ENCODE results near the gene STIM2. TPM values are rescaled to one million over a fixed set of nuclear protein-coding genes. Genes with fewer than 3 reads are reported as not detected.

The STIM2 gene
- total RNA-seq, 1 experiment from 2014 or later: 15.5 TPM

DNA sequence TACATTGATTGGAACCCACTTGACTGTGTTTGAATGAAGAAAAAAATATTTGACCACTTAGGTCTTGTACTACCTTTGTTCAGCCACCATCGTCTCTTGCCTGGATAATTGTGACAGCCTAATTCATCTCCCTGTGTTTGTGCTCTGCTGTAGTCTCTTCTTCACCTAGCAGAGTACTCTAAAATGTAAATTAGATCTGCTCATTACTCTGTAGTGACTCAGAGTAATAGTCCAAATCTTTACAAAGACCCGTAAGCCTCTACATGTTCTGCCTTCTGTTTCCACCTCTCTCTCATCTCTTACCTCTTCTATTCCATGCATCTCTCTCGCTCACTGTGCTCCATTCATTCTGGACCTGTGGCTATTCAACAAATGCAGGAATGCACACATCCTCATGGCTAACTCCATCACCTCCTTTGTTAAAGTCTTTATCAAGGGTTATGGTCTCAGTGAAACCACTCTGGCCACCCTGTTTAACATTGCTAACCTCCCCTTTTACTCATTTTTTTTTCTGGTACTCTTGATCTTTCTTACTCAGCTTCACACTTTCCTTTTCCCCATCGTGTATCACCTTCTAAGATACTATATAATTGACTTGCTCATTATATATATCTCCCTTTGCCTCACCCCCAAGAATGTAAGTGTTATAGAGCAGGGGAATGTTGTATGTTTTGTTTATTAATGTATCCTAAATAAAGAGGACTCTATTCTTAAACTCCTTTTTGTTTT, 98.4 kb downstream of the STIM2 start:
- POLR2A ChIA-PET (ENCODE audit: unreplicated experiment): interaction anchor here (0.7 kb wide), 1 partner anchor 225 kb away, joined by 3 read pairs; no protein-coding TSS in a partner anchor
- Histone ChIP-seq H3K9ac (ENCODE audit: low read length) (no peak overlapping the region), H3K27me3 (ENCODE audit: low read length) (no peaks in the 10 kb centered on the region), H3K36me3 (ENCODE audit: low read depth, low read length) (no peaks in the 10 kb centered on the region), H3K4me3 (ENCODE audit: low read length) (no peak overlapping the region), H3K4me2 (ENCODE audit: low read length) (no peak overlapping the region), H3F3A (ENCODE audit: low read length, unreplicated experiment) (no peaks in the 10 kb centered on the region), H3K9me3 (ENCODE audit: low read length) (no peaks in the 10 kb centered on the region), H3K27ac (ENCODE audit: low read length) (no peak overlapping the region), H3K4me1 (ENCODE audit: insufficient read depth, low read length) (peaks cover 2% of the 10 kb centered on the region; the same call in 1 of the 2 replicates), H3K9me2 (replicated peaks; ENCODE audit: low read length) (no peaks in the 10 kb centered on the region), H4K20me1 (ENCODE audit: low read length) (no peaks in the 10 kb centered on the region), H3K79me2 (ENCODE audit: low read length) (no peaks in the 10 kb centered on the region), H2AFZ (ENCODE audit: low read length) (no peak overlapping the region)
- DNase-seq (no peak), ATAC-seq (no peak)
- no TSS peak for BruUV-seq (replicated peaks)
- intact Hi-C loops (cut with micrococcal nuclease): no loop called here
- TF ChIP-seq, protein P1, sequence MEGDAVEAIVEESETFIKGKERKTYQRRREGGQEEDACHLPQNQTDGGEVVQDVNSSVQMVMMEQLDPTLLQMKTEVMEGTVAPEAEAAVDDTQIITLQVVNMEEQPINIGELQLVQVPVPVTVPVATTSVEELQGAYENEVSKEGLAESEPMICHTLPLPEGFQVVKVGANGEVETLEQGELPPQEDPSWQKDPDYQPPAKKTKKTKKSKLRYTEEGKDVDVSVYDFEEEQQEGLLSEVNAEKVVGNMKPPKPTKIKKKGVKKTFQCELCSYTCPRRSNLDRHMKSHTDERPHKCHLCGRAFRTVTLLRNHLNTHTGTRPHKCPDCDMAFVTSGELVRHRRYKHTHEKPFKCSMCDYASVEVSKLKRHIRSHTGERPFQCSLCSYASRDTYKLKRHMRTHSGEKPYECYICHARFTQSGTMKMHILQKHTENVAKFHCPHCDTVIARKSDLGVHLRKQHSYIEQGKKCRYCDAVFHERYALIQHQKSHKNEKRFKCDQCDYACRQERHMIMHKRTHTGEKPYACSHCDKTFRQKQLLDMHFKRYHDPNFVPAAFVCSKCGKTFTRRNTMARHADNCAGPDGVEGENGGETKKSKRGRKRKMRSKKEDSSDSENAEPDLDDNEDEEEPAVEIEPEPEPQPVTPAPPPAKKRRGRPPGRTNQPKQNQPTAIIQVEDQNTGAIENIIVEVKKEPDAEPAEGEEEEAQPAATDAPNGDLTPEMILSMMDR (conservative IDR thresholded peaks at IDR 0.05; ENCODE audit: low read depth, low read length): no peak
- TF ChIP-seq EZH2 (IDR thresholded peaks at IDR 0.05; ENCODE audit: low read length, unreplicated experiment): no peak
- no peak for TF ChIP-seq EZH2phosphoT487 (IDR thresholded peaks at IDR 0.05; ENCODE audit: borderline replicate concordance, low read length)
- CTCF ChIA-PET: no interaction called here

DNA sequence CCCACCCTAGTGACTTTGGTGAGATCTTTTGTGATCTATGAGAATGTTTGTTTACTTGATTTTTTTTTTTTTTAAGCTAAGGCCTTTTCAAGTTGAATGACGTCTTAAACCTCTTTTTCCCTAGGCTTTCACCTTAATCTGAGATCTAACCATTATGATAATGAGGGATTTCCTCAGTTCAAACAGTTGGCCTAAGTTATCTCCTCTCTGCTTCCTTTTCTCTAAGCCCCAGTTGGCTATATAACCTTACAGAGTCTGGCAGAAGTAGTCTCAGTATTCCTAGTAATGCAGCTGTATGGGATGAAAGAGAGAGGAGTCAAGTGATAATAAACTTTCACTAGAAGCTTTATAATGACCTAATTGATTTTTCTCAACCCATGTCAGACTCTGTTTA, 99.0 kb downstream of the STIM2 start:
- DNase-seq (no peak), ATAC-seq (no peak)
- Histone ChIP-seq H3K9me2 (replicated peaks; ENCODE audit: low read length) (no peaks in the 10 kb centered on the region), H3K4me1 (ENCODE audit: insufficient read depth, low read length) (peaks cover 8% of the 10 kb centered on the region), H3K4me2 (ENCODE audit: low read length) (no peak overlapping the region), H3K79me2 (ENCODE audit: low read length) (no peaks in the 10 kb centered on the region), H3F3A (ENCODE audit: low read length, unreplicated experiment) (no peaks in the 10 kb centered on the region), H2AFZ (ENCODE audit: low read length) (no peak overlapping the region), H3K9me3 (ENCODE audit: low read length) (no peaks in the 10 kb centered on the region), H3K9ac (ENCODE audit: low read length) (no peak overlapping the region), H3K36me3 (ENCODE audit: low read depth, low read length) (no peaks in the 10 kb centered on the region), H3K4me3 (ENCODE audit: low read length) (no peak overlapping the region), H3K27me3 (ENCODE audit: low read length) (no peaks in the 10 kb centered on the region), H3K27ac (ENCODE audit: low read length) (no peak overlapping the region), H4K20me1 (ENCODE audit: low read length) (no peaks in the 10 kb centered on the region)
- no TSS peak for BruUV-seq (replicated peaks)
- ChIA-PET CTCF (no interaction called here), POLR2A (ENCODE audit: unreplicated experiment) (interaction anchor here (0.7 kb wide), 1 partner anchor 225 kb away, joined by 3 read pairs; no protein-coding TSS in a partner anchor)
- TF ChIP-seq EZH2phosphoT487 (IDR thresholded peaks at IDR 0.05; ENCODE audit: borderline replicate concordance, low read length): no peak
- TF ChIP-seq EZH2 (IDR thresholded peaks at IDR 0.05; ENCODE audit: low read length, unreplicated experiment): no peak
- TF ChIP-seq, protein P1 (conservative IDR thresholded peaks at IDR 0.05; ENCODE audit: low read depth, low read length): no peak
- intact Hi-C loops (cut with micrococcal nuclease): loop anchor here (5.0 kb wide), 1 partner anchor 48 kb away; no protein-coding TSS in a partner anchor

DNA sequence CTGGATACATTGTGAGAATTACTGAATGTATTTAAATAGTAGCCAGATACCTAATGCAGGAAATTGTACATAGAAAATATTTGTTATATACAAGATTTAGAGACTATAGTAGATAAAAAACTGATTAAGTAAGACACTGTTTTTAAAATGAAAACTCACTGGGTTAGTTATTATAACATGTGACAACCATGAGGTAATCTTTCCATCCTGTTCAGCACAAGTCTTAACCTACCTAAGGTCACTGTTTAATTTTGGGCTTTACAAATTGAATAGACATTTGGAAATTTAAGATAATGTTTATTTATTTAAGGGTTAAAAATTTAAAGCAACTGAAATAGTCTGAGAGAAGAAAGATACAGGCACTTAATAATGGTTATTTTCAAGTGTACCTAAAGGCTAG, 102.1 kb downstream of the STIM2 start:
- no peak for ATAC-seq
- H3K9me3 ChIP-seq (ENCODE audit: low read length): no peaks in the 10 kb centered on the region
- no TSS peak for BruUV-seq (replicated peaks)

More for the DNA sequence above, 102.1 kb downstream of the STIM2 start:
- no peaks in the 10 kb centered on the region for H3K27me3 ChIP-seq (ENCODE audit: low read length)
- H2AFZ ChIP-seq (ENCODE audit: low read length): no peak overlapping the region
- no peaks in the 10 kb centered on the region for H3K79me2 ChIP-seq (ENCODE audit: low read length)
- no peak overlapping the region for H3K4me2 ChIP-seq (ENCODE audit: low read length)
- H3K9ac ChIP-seq (ENCODE audit: low read length): no peak overlapping the region
- H4K20me1 ChIP-seq (ENCODE audit: low read length): no peaks in the 10 kb centered on the region
- no peak overlapping the region for H3K4me3 ChIP-seq (ENCODE audit: low read length)
- H3K9me2 ChIP-seq (replicated peaks; ENCODE audit: low read length): no peaks in the 10 kb centered on the region
- no peaks in the 10 kb centered on the region for H3K36me3 ChIP-seq (ENCODE audit: low read depth, low read length)
- DNase-seq: no peak
- TF ChIP-seq, protein P1 (conservative IDR thresholded peaks at IDR 0.05; ENCODE audit: low read depth, low read length): no peak
- TF ChIP-seq EZH2phosphoT487 (IDR thresholded peaks at IDR 0.05; ENCODE audit: borderline replicate concordance, low read length) (no peak), EZH2 (IDR thresholded peaks at IDR 0.05; ENCODE audit: low read length, unreplicated experiment) (no peak)
- H3K4me1 ChIP-seq (ENCODE audit: insufficient read depth, low read length): peaks cover 13% of the 10 kb centered on the region
- H3K27ac ChIP-seq (ENCODE audit: low read length): no peak overlapping the region
- CTCF ChIA-PET: no interaction called here
- no peaks in the 10 kb centered on the region for H3F3A ChIP-seq (ENCODE audit: low read length, unreplicated experiment)
- POLR2A ChIA-PET (ENCODE audit: unreplicated experiment): no interaction called here
- intact Hi-C loops (cut with micrococcal nuclease): loop anchor here (5.0 kb wide), 1 partner anchor 45 kb away; no protein-coding TSS in a partner anchor

All from PC-3 (cell line).